ENCODE measurements around the gene MYO10.
A peak's percentile ranks its signal among the peaks of the same experiment; 100 is the strongest.
"Not testable (repeated sequence)": the region's sequence is repeated elsewhere in the genome, so short reads cannot be mapped to it uniquely, and the experiment has no call there.

The MYO10 gene

GRCh38 chr5:16656561-16657191 is 279.4 kb downstream of the MYO10 start:
- DNase-seq = no peak

- DNase-seq = no peak
Observed at GRCh38 chr5:16654647-16655334, 281.3 kb downstream of the MYO10 start.

- not testable (repeated sequence) for DNase-seq
Observed at GRCh38 chr5:16648739-16649138, 287.3 kb downstream of the MYO10 start.

GRCh38 chr5:16644301-16644889 is 291.7 kb downstream of the MYO10 start:
- no peak for DNase-seq

GRCh38 chr5:16642867-16643266 is 293.2 kb downstream of the MYO10 start:
- DNase-seq = no peak

- no peak for DNase-seq
Observed at GRCh38 chr5:16639206-16639605, 296.9 kb downstream of the MYO10 start.

GRCh38 chr5:16628376-16628775 is 307.7 kb downstream of the MYO10 start:
- no peak for DNase-seq

- DNase-seq = peak in 1 of 2 experiments; percentile 23
Observed at GRCh38 chr5:16626696-16627264, 309.3 kb downstream of the MYO10 start.

- DNase-seq = no peak
Observed at GRCh38 chr5:16625096-16625495, 311.0 kb downstream of the MYO10 start.

- DNase-seq = no peak
Observed at GRCh38 chr5:16619136-16619535, 317.0 kb downstream of the MYO10 start.

- DNase-seq = no peak
Observed at GRCh38 chr5:16618138-16618897, 317.8 kb downstream of the MYO10 start.

GRCh38 chr5:16617274-16617968 is 318.7 kb downstream of the MYO10 start:
- DNase-seq = peak; percentile 49 to 61

GRCh38 chr5:16616536-16617273 is 319.4 kb downstream of the MYO10 start, which contains the start of gene RETREG1:
Gene RETREG1, minus strand, starts transcription at chr5:16616997. Its CDS starts 26 bp downstream, at chr5:16616971.
- DNase-seq = peak; percentile 76 to 81

GRCh38 chr5:16615741-16616535 is 320.1 kb downstream of the MYO10 start:
- peak; percentile 14 to 22 for DNase-seq

- no peak for DNase-seq
Observed at GRCh38 chr5:16612007-16612406, 324.1 kb downstream of the MYO10 start.
